GM23338 (cell line): ENCODE measurements around the gene RNF6. TPM values are rescaled to one million over a fixed set of nuclear protein-coding genes. Genes with fewer than 3 reads are reported as not detected.

Source experiments
- ATAC-seq: fragments of 200-7000 bp; cut with Tn5 transposase; 3 replicates; pipeline ENCODE4 v1.9.1; 2020
- DNase-seq: peaks from one replicate; pipeline ENCODE4 v3.0.0-alpha.2; 2015; ENCODE audit warnings: low spot score
- H2AFZ ChIP-seq: fragments of 200-600 bp; sonication (generic); 2 replicates; pipeline ENCODE4 v1.8.0; 2016; ENCODE audit warnings: antibody characterized with exemption, mild to moderate bottlenecking, moderate library complexity
- H3F3A ChIP-seq: fragments of 200-600 bp; sonication (generic); replicated peaks from 2 replicates; pipeline ENCODE4 v1.8.0; 2017; ENCODE audit warnings: antibody characterized with exemption, mixed run types, low read depth
- H3K27ac ChIP-seq: fragments of 200-600 bp; sonication (generic); 2 replicates; pipeline ENCODE4 v1.6.1; 2016; ENCODE audit warnings: low read depth
- H3K27me3 ChIP-seq: fragments of 200-600 bp; sonication (generic); 2 replicates; pipeline ENCODE4 v1.8.0; 2016; ENCODE audit warnings: mild to moderate bottlenecking, mixed run types, moderate library complexity; ENCODE audit not compliant: insufficient read depth
- H3K36me3 ChIP-seq: fragments of 200-600 bp; sonication (generic); 2 replicates; pipeline ENCODE4 v1.8.0; 2016; ENCODE audit warnings: mild to moderate bottlenecking; ENCODE audit not compliant: insufficient read depth
- H3K4me1 ChIP-seq: fragments of 200-600 bp; sonication (generic); 2 replicates; pipeline ENCODE4 v1.8.0; 2016; ENCODE audit warnings: mild to moderate bottlenecking, moderate library complexity; ENCODE audit not compliant: insufficient read depth
- H3K4me2 ChIP-seq: fragments of 200-600 bp; sonication (generic); 2 replicates; pipeline ENCODE4 v1.7.1; 2017; ENCODE audit warnings: mixed run types
- H3K4me3 ChIP-seq: fragments of 200-600 bp; sonication (generic); 2 replicates; pipeline ENCODE4 v1.6.1; 2016; ENCODE audit warnings: mixed run types
- H3K79me2 ChIP-seq: fragments of 200-600 bp; sonication (generic); replicated peaks from 2 replicates; pipeline ENCODE4 v1.8.0; 2017; ENCODE audit warnings: mild to moderate bottlenecking; ENCODE audit not compliant: insufficient read depth
- H3K9me2 ChIP-seq: fragments of 200-600 bp; sonication (generic); 2 replicates; pipeline ENCODE4 v1.8.0; 2017; ENCODE audit not compliant: insufficient read depth
- H4K20me1 ChIP-seq: fragments of 200-600 bp; sonication (generic); replicated peaks from 2 replicates; pipeline ENCODE4 v1.8.0; 2017; ENCODE audit warnings: mild to moderate bottlenecking; ENCODE audit not compliant: insufficient read depth
- H3K27ac Mint-ChIP-seq: 2 replicates; pipeline ENCODE4 v1.8.0; 2020; ENCODE audit warnings: inconsistent platforms, mild to moderate bottlenecking, moderate library complexity, mixed read lengths
- H3K27me3 Mint-ChIP-seq: 3 replicates; pipeline ENCODE4 v1.8.0; 2022; ENCODE audit warnings: low read depth, mild to moderate bottlenecking, moderate library complexity, mixed read lengths, inconsistent platforms; ENCODE audit not compliant: insufficient read depth, poor library complexity
- H3K36me3 Mint-ChIP-seq: 3 replicates; pipeline ENCODE4 v1.8.0; 2021; ENCODE audit warnings: low read depth, mild to moderate bottlenecking, inconsistent platforms, moderate library complexity, mixed read lengths
- H3K4me1 Mint-ChIP-seq: 3 replicates; pipeline ENCODE4 v1.8.0; 2020; ENCODE audit warnings: mild to moderate bottlenecking, inconsistent platforms, mixed read lengths
- H3K4me3 Mint-ChIP-seq: 3 replicates; pipeline ENCODE4 v1.8.0; 2021; ENCODE audit warnings: moderate library complexity, mild to moderate bottlenecking, inconsistent platforms, mixed read lengths
- H3K9me3 Mint-ChIP-seq: 3 replicates; pipeline ENCODE4 v1.8.0; 2020; ENCODE audit warnings: moderate library complexity, mild to moderate bottlenecking, inconsistent platforms, mixed read lengths
- CREB1 ChIP-seq: fragments of 250-450 bp; sonication (Bioruptor Pico); IDR thresholded peaks from 2 replicates; pipeline ENCODE4 v1.5.0; 2020; ENCODE audit warnings: low read depth, mild to moderate bottlenecking, moderate library complexity
- CTCF ChIP-seq, 2 experiments: fragments of 200-600 bp in 1 of 2; sonication (generic) in 1 of 2; conservative IDR thresholded peaks; 2 replicates each; pipeline versions ENCODE4 v1.5.1 to v1.6.1; 2016 to 2017; ENCODE audit warnings: antibody characterized with exemption in 2 of 2, low read depth in 2 of 2, mild to moderate bottlenecking in 2 of 2, moderate library complexity in 1 of 2
- ETS1 ChIP-seq: IDR thresholded peaks from 2 replicates; pipeline ENCODE4 v1.6.1; 2016; ENCODE audit warnings: antibody characterized with exemption
- EZH2 ChIP-seq: fragments of 200-600 bp; sonication (generic); IDR thresholded peaks from one replicate; pipeline ENCODE4 v1.8.0; 2017; ENCODE audit warnings: antibody characterized with exemption, mild to moderate bottlenecking, low read depth; ENCODE audit not compliant: unreplicated experiment
- EZH2phosphoT487 ChIP-seq: fragments of 200-600 bp; sonication (generic); IDR thresholded peaks from one replicate; pipeline ENCODE4 v1.8.1; 2018; ENCODE audit warnings: antibody characterized with exemption; ENCODE audit not compliant: unreplicated experiment
- JUNB ChIP-seq: IDR thresholded peaks from one replicate; pipeline ENCODE4 v1.6.1; 2016; ENCODE audit warnings: antibody characterized with exemption; ENCODE audit not compliant: unreplicated experiment
- NANOG ChIP-seq: IDR thresholded peaks from 2 replicates; pipeline ENCODE4 v1.6.1; 2016; ENCODE audit warnings: antibody characterized with exemption, borderline replicate concordance
- POLR2AphosphoS5 ChIP-seq: IDR thresholded peaks from 2 replicates; pipeline ENCODE4 v1.6.1; 2016; ENCODE audit warnings: antibody characterized with exemption, low read depth
- STAT1 ChIP-seq: IDR thresholded peaks from one replicate; pipeline ENCODE4 v1.6.1; 2016; ENCODE audit warnings: antibody characterized with exemption; ENCODE audit not compliant: unreplicated experiment
- ZNF114 ChIP-seq: fragments of 250-450 bp; sonication (Bioruptor Pico); IDR thresholded peaks from 2 replicates; pipeline ENCODE4 v1.5.0; 2020; ENCODE audit warnings: mild to moderate bottlenecking, moderate library complexity
- ZNF331 ChIP-seq: fragments of 250-450 bp; sonication (Bioruptor Pico); IDR thresholded peaks from 2 replicates; pipeline ENCODE4 v1.5.0; 2020; ENCODE audit warnings: low read depth, mild to moderate bottlenecking, moderate library complexity
- ZNF462 ChIP-seq: fragments of 250-450 bp; sonication (Bioruptor Pico); IDR thresholded peaks from 2 replicates; pipeline ENCODE4 v1.5.0; 2020; ENCODE audit warnings: mild to moderate bottlenecking, moderate library complexity
- polyA plus RNA-seq: library from polyadenylated mRNA; unstranded; fragments of >200 nt; fragmentation: Nextera tagmentation; extraction: Ambion mirVana; gene quantifications from 2 replicates; pipeline ENCODE4 v1.2.1, GENCODE V29; 2016
- total RNA-seq: library from RNA; depleted of rRNA; stranded (reverse); fragments of >200 nt; shearing (Covaris generic); gene quantifications from 2 replicates; pipeline ENCODE4 v1.2.3, GENCODE V29; 2014
- TF ChIP-seq, protein P1 (sequence below): IDR thresholded peaks from one replicate; pipeline ENCODE4 v1.6.1; 2018; ENCODE audit warnings: antibody characterized with exemption; ENCODE audit not compliant: unreplicated experiment

RNF6 gene
- total and polyA plus RNA-seq, 2 experiments from 2014 or later = 11.8 to 18.8 TPM

- peaks cover 10% of the 10 kb centered on the region for H3K27me3 Mint-ChIP-seq
- Histone ChIP-seq H3K9me2 (no peaks in the 10 kb centered on the region), H3K79me2 (no peaks in the 10 kb centered on the region), H3K4me1 (peaks cover 4% of the 10 kb centered on the region; the same call in 1 of the 2 replicates), H3K27ac (no peak overlapping the region), H3K4me3 (peak overlapping the region; percentile 54), H3K36me3 (no peaks in the 10 kb centered on the region), H3K4me2 (peak overlapping the region; percentile 78), H3K27me3 (peaks cover 11% of the 10 kb centered on the region; the same call in 1 of the 2 replicates), H4K20me1 (no peaks in the 10 kb centered on the region), H2AFZ (peak overlapping the region; percentile 95), H3F3A (0 out of 2 replicates have a peak, but pooled peaks cover 5% of the 10 kb centered on the region)
- H3K4me1 Mint-ChIP-seq = no peaks in the 10 kb centered on the region; the same call in 2 of the 3 replicates
- peak; percentile 15 for ATAC-seq
- TF ChIP-seq JUNB (no peak), ZNF462 (CRISPR knock-in tag) (no peak), NANOG (no peak), STAT1 (no peak), ZNF114 (no peak), POLR2AphosphoS5 (no peak), EZH2 (no peak), CREB1 (CRISPR knock-in tag) (no peak), EZH2phosphoT487 (no peak), CTCF (conservative IDR thresholded peaks at IDR 0.05; ENCODE audit: low read depth in 2 of 2) (no peak), ZNF331 (CRISPR knock-in tag) (no peak), ETS1 (no peak)
- TF ChIP-seq, protein P1, sequence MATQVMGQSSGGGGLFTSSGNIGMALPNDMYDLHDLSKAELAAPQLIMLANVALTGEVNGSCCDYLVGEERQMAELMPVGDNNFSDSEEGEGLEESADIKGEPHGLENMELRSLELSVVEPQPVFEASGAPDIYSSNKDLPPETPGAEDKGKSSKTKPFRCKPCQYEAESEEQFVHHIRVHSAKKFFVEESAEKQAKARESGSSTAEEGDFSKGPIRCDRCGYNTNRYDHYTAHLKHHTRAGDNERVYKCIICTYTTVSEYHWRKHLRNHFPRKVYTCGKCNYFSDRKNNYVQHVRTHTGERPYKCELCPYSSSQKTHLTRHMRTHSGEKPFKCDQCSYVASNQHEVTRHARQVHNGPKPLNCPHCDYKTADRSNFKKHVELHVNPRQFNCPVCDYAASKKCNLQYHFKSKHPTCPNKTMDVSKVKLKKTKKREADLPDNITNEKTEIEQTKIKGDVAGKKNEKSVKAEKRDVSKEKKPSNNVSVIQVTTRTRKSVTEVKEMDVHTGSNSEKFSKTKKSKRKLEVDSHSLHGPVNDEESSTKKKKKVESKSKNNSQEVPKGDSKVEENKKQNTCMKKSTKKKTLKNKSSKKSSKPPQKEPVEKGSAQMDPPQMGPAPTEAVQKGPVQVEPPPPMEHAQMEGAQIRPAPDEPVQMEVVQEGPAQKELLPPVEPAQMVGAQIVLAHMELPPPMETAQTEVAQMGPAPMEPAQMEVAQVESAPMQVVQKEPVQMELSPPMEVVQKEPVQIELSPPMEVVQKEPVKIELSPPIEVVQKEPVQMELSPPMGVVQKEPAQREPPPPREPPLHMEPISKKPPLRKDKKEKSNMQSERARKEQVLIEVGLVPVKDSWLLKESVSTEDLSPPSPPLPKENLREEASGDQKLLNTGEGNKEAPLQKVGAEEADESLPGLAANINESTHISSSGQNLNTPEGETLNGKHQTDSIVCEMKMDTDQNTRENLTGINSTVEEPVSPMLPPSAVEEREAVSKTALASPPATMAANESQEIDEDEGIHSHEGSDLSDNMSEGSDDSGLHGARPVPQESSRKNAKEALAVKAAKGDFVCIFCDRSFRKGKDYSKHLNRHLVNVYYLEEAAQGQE = no peak
- no peaks in the 10 kb centered on the region; the same call in 2 of the 3 replicates for H3K9me3 Mint-ChIP-seq
- peak overlapping the region; percentile 78 for H3K4me3 Mint-ChIP-seq
- peak overlapping the region; percentile 23; the same call in 1 of the 2 replicates for H3K27ac Mint-ChIP-seq
- no peaks in the 10 kb centered on the region for H3K36me3 Mint-ChIP-seq
- peak; percentile 31 for DNase-seq
Measured at GRCh38 chr13:26186995-26187394, 35.1 kb downstream of the RNF6 start.
